ENCODE data around the gene KRTAP4-8.
"Not testable (repeated sequence)": the region's sequence is repeated elsewhere in the genome, so short reads cannot be mapped to it uniquely, and the experiment has no call there.

The KRTAP4-8 gene

GRCh38 chr17:41105347-41105746 is 7.4 kb upstream of the KRTAP4-8 start, which contains the start of gene KRTAP4-9:
TSS of gene KRTAP4-9 (plus strand) at chr17:41105389. CDS start at chr17:41105389, 0 bp downstream.
- not testable (repeated sequence) for H3K9me3 ChIP-seq (ENCODE audit: low read length); H3K27me3 ChIP-seq (ENCODE audit: control insufficient read depth in 1 of 2, insufficient read depth in 2 of 2, low read length in 2 of 2); H3K4me3 ChIP-seq (ENCODE audit: low read depth in 1 of 2, low read length in 2 of 2); H3K36me3 ChIP-seq (ENCODE audit: insufficient read depth, low read length); H3K4me1 ChIP-seq (ENCODE audit: insufficient read depth, low read length); H3K27ac ChIP-seq (ENCODE audit: low read depth, low read length); H3K9ac ChIP-seq (ENCODE audit: low read length)

- H3K9ac ChIP-seq (ENCODE audit: low read length); H3K4me1 ChIP-seq (ENCODE audit: insufficient read depth, low read length); H3K4me3 ChIP-seq (ENCODE audit: low read depth in 1 of 2, low read length in 2 of 2); H3K9me3 ChIP-seq (ENCODE audit: low read length); H3K27ac ChIP-seq (ENCODE audit: low read depth, low read length); H3K27me3 ChIP-seq (ENCODE audit: control insufficient read depth in 1 of 2, insufficient read depth in 2 of 2, low read length in 2 of 2); H3K36me3 ChIP-seq (ENCODE audit: insufficient read depth, low read length): not testable (repeated sequence)
Measured at GRCh38 chr17:41104386-41105038, 6.6 kb upstream of the KRTAP4-8 start.

- H3K4me1 ChIP-seq (ENCODE audit: insufficient read depth, low read length): no peaks in the 10 kb centered on the region
- no peak overlapping the region for H3K27ac ChIP-seq (ENCODE audit: low read depth, low read length)
- H3K9me3 ChIP-seq (ENCODE audit: low read length): no peaks in the 10 kb centered on the region
- H3K27me3 ChIP-seq (ENCODE audit: control insufficient read depth in 1 of 2, insufficient read depth in 2 of 2, low read length in 2 of 2): no peaks in the 10 kb centered on the region
- no peaks in the 10 kb centered on the region for H3K36me3 ChIP-seq (ENCODE audit: insufficient read depth, low read length)
- H3K9ac ChIP-seq (ENCODE audit: low read length): no peak overlapping the region
- no peak overlapping the region for H3K4me3 ChIP-seq (ENCODE audit: low read depth in 1 of 2, low read length in 2 of 2)
Measured at GRCh38 chr17:41103896-41104295, 6.0 kb upstream of the KRTAP4-8 start.

DNA sequence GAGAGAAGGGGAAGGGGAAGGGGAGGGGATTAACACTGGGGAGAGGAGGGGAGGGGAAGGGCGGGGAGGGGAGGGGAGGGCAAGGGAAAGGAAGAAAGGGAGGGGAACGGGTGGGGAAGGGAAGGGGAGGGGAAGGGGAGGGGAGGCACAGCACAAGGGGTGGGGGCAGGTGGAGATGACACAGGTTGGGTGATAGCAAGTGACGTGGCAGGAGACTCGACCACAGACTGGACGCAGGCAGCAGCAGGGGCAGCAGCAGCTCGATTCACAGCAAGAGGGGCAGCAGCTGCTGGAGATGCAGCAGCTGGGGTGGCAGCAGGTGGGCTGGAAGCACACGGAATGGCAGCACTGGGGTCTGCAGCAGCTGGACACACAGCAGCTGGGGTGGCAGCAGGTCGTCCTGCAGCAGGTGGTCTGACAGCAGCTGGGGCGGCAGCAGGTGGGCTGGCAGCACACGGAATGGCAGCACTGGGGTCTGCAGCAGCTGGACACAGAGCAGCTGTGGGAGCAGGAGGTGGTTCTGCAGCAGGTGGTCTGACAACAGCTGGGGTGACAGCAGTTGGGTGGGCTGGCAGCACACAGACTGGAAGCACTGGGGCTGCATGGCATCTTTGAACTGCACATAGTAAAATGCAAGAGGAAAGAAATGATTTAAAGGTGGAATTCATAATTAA is 3.8 kb upstream of the KRTAP4-8 start, which contains the start of gene KRTAP4-16:
Gene KRTAP4-16 (minus strand): TSS at position 624 of the 674 bp plus-strand sequence. CDS start 0 bp downstream, at position 624.
- Histone ChIP-seq H3K9ac (ENCODE audit: low read length) (no peak within 1 kb of the TSS), H3K36me3 (ENCODE audit: insufficient read depth, low read length) (no peaks in the 10 kb centered on the region), H3K27ac (ENCODE audit: low read depth, low read length) (no peak within 1 kb of the TSS), H3K4me3 (ENCODE audit: low read depth in 1 of 2, low read length in 2 of 2) (no peak within 1 kb of the TSS), H3K9me3 (ENCODE audit: low read length) (no peaks in the 10 kb centered on the region), H3K27me3 (ENCODE audit: control insufficient read depth in 1 of 2, insufficient read depth in 2 of 2, low read length in 2 of 2) (no peaks in the 10 kb centered on the region), H3K4me1 (ENCODE audit: insufficient read depth, low read length) (no peaks in the 10 kb centered on the region)

GRCh38 chr17:41099682-41100480 is 1.9 kb upstream of the KRTAP4-8 start:
- H3K4me1 ChIP-seq (ENCODE audit: insufficient read depth, low read length); H3K9ac ChIP-seq (ENCODE audit: low read length); H3K4me3 ChIP-seq (ENCODE audit: low read depth in 1 of 2, low read length in 2 of 2); H3K36me3 ChIP-seq (ENCODE audit: insufficient read depth, low read length); H3K27ac ChIP-seq (ENCODE audit: low read depth, low read length); H3K27me3 ChIP-seq (ENCODE audit: control insufficient read depth in 1 of 2, insufficient read depth in 2 of 2, low read length in 2 of 2); H3K9me3 ChIP-seq (ENCODE audit: low read length): not testable (repeated sequence)

GRCh38 chr17:41098481-41098880 is 539 bp upstream of the KRTAP4-8 start:
- no peak overlapping the region for H3K27ac ChIP-seq (ENCODE audit: low read depth, low read length)
- no peak overlapping the region for H3K4me3 ChIP-seq (ENCODE audit: low read depth in 1 of 2, low read length in 2 of 2)
- H3K36me3 ChIP-seq (ENCODE audit: insufficient read depth, low read length): no peaks in the 10 kb centered on the region
- no peaks in the 10 kb centered on the region for H3K27me3 ChIP-seq (ENCODE audit: control insufficient read depth in 1 of 2, insufficient read depth in 2 of 2, low read length in 2 of 2)
- no peaks in the 10 kb centered on the region for H3K9me3 ChIP-seq (ENCODE audit: low read length)
- no peaks in the 10 kb centered on the region for H3K4me1 ChIP-seq (ENCODE audit: insufficient read depth, low read length)
- no peak overlapping the region for H3K9ac ChIP-seq (ENCODE audit: low read length)

- Histone ChIP-seq H3K4me1 (ENCODE audit: insufficient read depth, low read length) (no peaks in the 10 kb centered on the region), H3K27ac (ENCODE audit: low read depth, low read length) (no peak overlapping the region), H3K9me3 (ENCODE audit: low read length) (no peaks in the 10 kb centered on the region), H3K27me3 (ENCODE audit: control insufficient read depth in 1 of 2, insufficient read depth in 2 of 2, low read length in 2 of 2) (no peaks in the 10 kb centered on the region), H3K4me3 (ENCODE audit: low read depth in 1 of 2, low read length in 2 of 2) (no peak overlapping the region), H3K36me3 (ENCODE audit: insufficient read depth, low read length) (no peaks in the 10 kb centered on the region), H3K9ac (ENCODE audit: low read length) (no peak overlapping the region)
Measured at GRCh38 chr17:41096055-41096454, 1.9 kb downstream of the KRTAP4-8 start.

DNA sequence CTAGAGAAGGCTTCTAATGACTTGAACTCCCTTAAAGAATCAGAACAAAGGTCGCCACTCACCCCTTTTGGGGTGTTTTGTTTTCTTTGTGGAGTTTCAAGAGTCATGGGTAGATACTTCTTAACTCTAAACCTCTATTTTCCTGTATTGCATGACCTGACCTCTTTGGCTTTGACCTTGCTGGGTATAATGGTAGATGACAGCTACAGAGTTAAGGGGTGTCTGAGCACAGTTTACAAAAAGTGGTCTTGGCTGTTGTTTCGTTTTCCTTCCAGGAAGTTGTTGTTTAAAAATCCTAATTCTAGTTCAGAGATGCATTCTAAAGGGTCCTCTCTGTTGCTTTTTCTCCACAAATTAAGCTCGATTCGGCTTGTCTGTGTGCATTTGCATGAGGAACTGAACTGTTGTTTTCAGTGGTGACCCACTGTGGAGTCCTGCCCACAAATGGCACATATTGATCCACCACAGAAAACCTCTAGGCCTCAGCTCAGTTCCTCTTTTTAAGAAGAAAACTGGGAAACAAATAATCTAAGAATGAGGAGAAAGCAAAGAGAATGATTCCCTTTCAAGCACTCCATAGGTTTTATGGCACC is 9.1 kb downstream of the KRTAP4-8 start:
- H3K9me3 ChIP-seq (ENCODE audit: low read length); H3K9ac ChIP-seq (ENCODE audit: low read length); H3K27me3 ChIP-seq (ENCODE audit: control insufficient read depth in 1 of 2, insufficient read depth in 2 of 2, low read length in 2 of 2); H3K4me1 ChIP-seq (ENCODE audit: insufficient read depth, low read length); H3K4me3 ChIP-seq (ENCODE audit: low read depth in 1 of 2, low read length in 2 of 2); H3K27ac ChIP-seq (ENCODE audit: low read depth, low read length); H3K36me3 ChIP-seq (ENCODE audit: insufficient read depth, low read length): not testable (repeated sequence)

DNA sequence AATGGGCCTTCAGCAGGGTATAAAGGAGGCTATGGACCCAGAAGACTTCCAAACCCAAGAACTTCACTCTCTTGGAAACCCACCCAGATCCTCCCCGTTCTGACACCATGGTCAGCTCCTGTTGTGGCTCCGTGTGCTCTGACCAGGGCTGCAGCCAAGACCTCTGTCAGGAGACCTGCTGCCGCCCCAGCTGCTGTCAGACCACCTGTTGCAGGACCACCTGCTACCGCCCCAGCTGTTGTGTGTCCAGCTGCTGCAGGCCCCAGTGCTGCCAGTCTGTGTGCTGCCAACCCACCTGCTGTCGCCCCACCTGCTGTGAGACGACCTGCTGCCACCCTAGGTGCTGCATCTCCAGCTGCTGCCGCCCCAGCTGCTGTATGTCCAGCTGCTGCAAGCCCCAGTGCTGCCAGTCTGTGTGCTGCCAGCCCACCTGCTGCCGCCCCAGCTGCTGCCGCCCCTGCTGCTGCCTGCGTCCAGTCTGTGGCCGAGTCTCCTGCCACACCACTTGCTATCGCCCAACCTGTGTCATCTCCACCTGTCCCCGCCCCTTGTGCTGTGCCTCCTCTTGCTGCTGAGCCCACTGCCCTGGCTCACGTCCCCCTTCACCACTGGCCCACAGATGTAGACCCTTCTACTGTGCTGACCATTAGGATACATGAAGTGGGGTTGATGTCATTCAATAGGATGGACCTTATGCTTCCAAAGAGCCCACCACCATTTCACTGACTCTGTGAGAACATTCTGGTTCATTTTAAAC is 13.7 kb downstream of the KRTAP4-8 start, which contains the start of gene KRTAP4-7:
Gene KRTAP4-7 (plus strand): TSS at position 51 of the 757 bp plus-strand sequence. CDS start 57 bp downstream, at position 108.
- not testable (repeated sequence) for H3K4me1 ChIP-seq (ENCODE audit: insufficient read depth, low read length); H3K36me3 ChIP-seq (ENCODE audit: insufficient read depth, low read length); H3K4me3 ChIP-seq (ENCODE audit: low read depth in 1 of 2, low read length in 2 of 2); H3K27ac ChIP-seq (ENCODE audit: low read depth, low read length); H3K9me3 ChIP-seq (ENCODE audit: low read length); H3K9ac ChIP-seq (ENCODE audit: low read length); H3K27me3 ChIP-seq (ENCODE audit: control insufficient read depth in 1 of 2, insufficient read depth in 2 of 2, low read length in 2 of 2)

DNA sequence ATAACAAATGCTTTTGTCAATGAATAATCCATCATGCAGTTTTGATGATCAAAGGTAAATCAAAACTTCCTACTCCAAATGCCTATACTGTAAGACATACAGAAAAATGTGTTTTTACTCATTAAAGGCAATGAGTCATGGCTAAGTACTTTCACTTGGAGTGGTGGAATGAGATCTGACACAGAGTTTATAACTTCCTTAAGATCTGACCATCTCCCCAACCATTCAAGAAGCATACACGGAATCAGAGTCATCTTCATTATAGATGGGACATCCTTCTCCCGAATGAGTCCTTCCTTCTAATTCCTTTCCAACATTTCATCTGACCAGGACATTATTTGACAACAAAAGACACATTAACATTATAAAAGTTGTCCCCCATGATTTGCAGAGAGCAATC is 14.5 kb downstream of the KRTAP4-8 start:
- not testable (repeated sequence) for H3K9ac ChIP-seq (ENCODE audit: low read length); H3K36me3 ChIP-seq (ENCODE audit: insufficient read depth, low read length)

DNA sequence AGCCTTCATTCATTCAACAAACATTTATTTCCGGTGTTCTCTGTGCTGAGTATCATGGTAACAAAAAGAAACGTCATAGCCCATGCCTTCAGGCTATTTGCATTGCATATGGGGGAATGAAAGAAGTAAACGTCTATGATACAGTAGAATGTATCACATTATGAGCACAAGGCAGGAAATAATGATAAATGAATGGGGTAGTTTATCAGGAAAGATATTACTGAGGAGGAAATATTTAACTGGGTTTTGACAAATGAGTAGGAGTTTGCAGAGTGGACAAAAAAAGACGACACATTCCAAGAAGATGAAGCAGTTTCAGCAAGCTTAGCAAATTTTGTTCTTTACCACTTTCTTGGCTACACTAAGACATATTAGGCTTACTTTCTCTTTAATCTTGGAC is 15.3 kb downstream of the KRTAP4-8 start:
- Histone ChIP-seq H3K27me3 (ENCODE audit: control insufficient read depth in 1 of 2, insufficient read depth in 2 of 2, low read length in 2 of 2) (no peaks in the 10 kb centered on the region), H3K36me3 (ENCODE audit: insufficient read depth, low read length) (no peaks in the 10 kb centered on the region), H3K4me1 (ENCODE audit: insufficient read depth, low read length) (no peaks in the 10 kb centered on the region), H3K9me3 (ENCODE audit: low read length) (no peaks in the 10 kb centered on the region), H3K4me3 (ENCODE audit: low read depth in 1 of 2, low read length in 2 of 2) (no peak overlapping the region), H3K27ac (ENCODE audit: low read depth, low read length) (no peak overlapping the region), H3K9ac (ENCODE audit: low read length) (no peak overlapping the region)

More for the DNA sequence above, 14.5 kb downstream of the KRTAP4-8 start:
- not testable (repeated sequence) for H3K4me1 ChIP-seq (ENCODE audit: insufficient read depth, low read length); H3K27ac ChIP-seq (ENCODE audit: low read depth, low read length); H3K9me3 ChIP-seq (ENCODE audit: low read length); H3K4me3 ChIP-seq (ENCODE audit: low read depth in 1 of 2, low read length in 2 of 2); H3K27me3 ChIP-seq (ENCODE audit: control insufficient read depth in 1 of 2, insufficient read depth in 2 of 2, low read length in 2 of 2)
